ENCODE data around the gene ZNF74. TPM values are rescaled to one million over a fixed set of nuclear protein-coding genes. Genes with fewer than 3 reads are reported as not detected.

The ZNF74 gene
- polyA plus RNA-seq, 3 donors: 1.9 to 4.8 (median 1.9) TPM

GRCh38 chr22:20440637-20441591, 47.0 kb downstream of the ZNF74 start:
- Histone ChIP-seq H3K79me2 (ENCODE audit: insufficient read depth, low read length) (no peaks in the 10 kb centered on the region), H3K4me3 (replicated peaks in 1 of 3; ENCODE audit: low read depth in 2 of 3, low read length in 3 of 3) (no peak overlapping the region), H4K20me1 (ENCODE audit: insufficient read depth, low read length) (peaks cover 13% of the 10 kb centered on the region), H3K36me3 (replicated peaks in 1 of 2; ENCODE audit: control insufficient read depth in 1 of 2, insufficient read depth in 2 of 2, low read length in 2 of 2) (peaks cover 26 to 51% of the 10 kb centered on the region in 2 donors), H2AFZ (ENCODE audit: insufficient read depth, low read depth, low read length, poor library complexity, severe bottlenecking) (no peak overlapping the region), H3K27ac (ENCODE audit: low read depth in 1 of 2, low read length in 2 of 2) (no peak overlapping the region), H3K27me3 (ENCODE audit: control insufficient read depth in 2 of 2, insufficient read depth in 2 of 2, low read length in 2 of 2) (peaks cover 20 to 30% of the 10 kb centered on the region in 2 donors), H3K9me3 (replicated peaks in 1 of 2; ENCODE audit: control insufficient read depth in 1 of 2, insufficient read depth in 1 of 2, low read length in 2 of 2) (peaks cover 0 to 7% of the 10 kb centered on the region in 2 donors), H3K4me1 (ENCODE audit: control insufficient read depth in 1 of 2, insufficient read depth in 2 of 2, low read length in 2 of 2) (peaks cover 13 to 19% of the 10 kb centered on the region in 2 donors), H3K9ac (ENCODE audit: insufficient read depth, low read length, poor library complexity, severe bottlenecking) (no peak overlapping the region), H3K4me2 (replicated peaks; ENCODE audit: extremely low read depth, low read length, poor library complexity, severe bottlenecking) (no peak overlapping the region)
- Mint-ChIP-seq H3K36me3 (peaks cover 55 to 69% of the 10 kb centered on the region in 2 donors), H3K9me3 (peaks cover 0 to 18% (median 7%) of the 10 kb centered on the region in 7 donors), H3K27ac (no peak overlapping the region), H3K27me3 (ENCODE audit: low read depth in 3 of 3) (peaks cover 31 to 34% (median 34%) of the 10 kb centered on the region in 3 donors), H3K4me1 (peaks cover 13% of the 10 kb centered on the region), H3K4me3 (no peak overlapping the region)
- intact Hi-C loops (cut with micrococcal nuclease): no loop called here
- WGBS (ENCODE audit: insufficient coverage): 89% methylated on average over 7 of the region's 13 CpGs
- no peak for DNase-seq
- no peak for TF ChIP-seq CTCF (IDR thresholded peaks at IDR 0.05)

GRCh38 chr22:20441631-20442484, 47.9 kb downstream of the ZNF74 start:
- H3K27ac ChIP-seq (ENCODE audit: low read depth in 1 of 2, low read length in 2 of 2): no peak overlapping the region
- 93% methylated on average over 14 of the region's 21 CpGs for WGBS (ENCODE audit: insufficient coverage)
- peaks cover 13 to 23% of the 10 kb centered on the region in 2 donors for H3K27me3 ChIP-seq (ENCODE audit: control insufficient read depth in 2 of 2, insufficient read depth in 2 of 2, low read length in 2 of 2)
- TF ChIP-seq CTCF (IDR thresholded peaks at IDR 0.05): no peak
- H3K36me3 ChIP-seq (replicated peaks in 1 of 2; ENCODE audit: control insufficient read depth in 1 of 2, insufficient read depth in 2 of 2, low read length in 2 of 2): peaks cover 32 to 60% of the 10 kb centered on the region in 2 donors
- peaks cover 0 to 4% of the 10 kb centered on the region in 2 donors for H3K9me3 ChIP-seq (replicated peaks in 1 of 2; ENCODE audit: control insufficient read depth in 1 of 2, insufficient read depth in 1 of 2, low read length in 2 of 2)
- Mint-ChIP-seq H3K9me3 (peaks cover 0 to 15% (median 4%) of the 10 kb centered on the region in 7 donors), H3K27ac (no peak overlapping the region), H3K4me1 (peaks cover 9% of the 10 kb centered on the region), H3K27me3 (ENCODE audit: low read depth in 3 of 3) (peaks cover 25 to 31% (median 26%) of the 10 kb centered on the region in 3 donors), H3K36me3 (peaks cover 63 to 78% of the 10 kb centered on the region in 2 donors), H3K4me3 (no peak overlapping the region)
- DNase-seq: no peak
- H3K9ac ChIP-seq (ENCODE audit: insufficient read depth, low read length, poor library complexity, severe bottlenecking): no peak overlapping the region
- H3K4me2 ChIP-seq (replicated peaks; ENCODE audit: extremely low read depth, low read length, poor library complexity, severe bottlenecking): no peak overlapping the region
- H3K4me3 ChIP-seq (replicated peaks in 1 of 3; ENCODE audit: low read depth in 2 of 3, low read length in 3 of 3): no peak overlapping the region
- H3K4me1 ChIP-seq (ENCODE audit: control insufficient read depth in 1 of 2, insufficient read depth in 2 of 2, low read length in 2 of 2): peaks cover 9 to 12% of the 10 kb centered on the region in 2 donors
- no peak overlapping the region for H2AFZ ChIP-seq (ENCODE audit: insufficient read depth, low read depth, low read length, poor library complexity, severe bottlenecking)
- no peaks in the 10 kb centered on the region for H3K79me2 ChIP-seq (ENCODE audit: insufficient read depth, low read length)
- intact Hi-C loops (cut with micrococcal nuclease): no loop called here
- H4K20me1 ChIP-seq (ENCODE audit: insufficient read depth, low read length): peaks cover 12% of the 10 kb centered on the region
